Measurements from ENCODE around the gene ARG2. TPM values are rescaled to one million over a fixed set of nuclear protein-coding genes. Genes with fewer than 3 reads are reported as not detected.

Gene ARG2
- 3.9 TPM in 2 replicates for total RNA-seq

- peak within 1 kb of the TSS; percentile 74 for H3K4me3 ChIP-seq (ENCODE audit: low read depth, low read length)
- TF ChIP-seq, protein P1, sequence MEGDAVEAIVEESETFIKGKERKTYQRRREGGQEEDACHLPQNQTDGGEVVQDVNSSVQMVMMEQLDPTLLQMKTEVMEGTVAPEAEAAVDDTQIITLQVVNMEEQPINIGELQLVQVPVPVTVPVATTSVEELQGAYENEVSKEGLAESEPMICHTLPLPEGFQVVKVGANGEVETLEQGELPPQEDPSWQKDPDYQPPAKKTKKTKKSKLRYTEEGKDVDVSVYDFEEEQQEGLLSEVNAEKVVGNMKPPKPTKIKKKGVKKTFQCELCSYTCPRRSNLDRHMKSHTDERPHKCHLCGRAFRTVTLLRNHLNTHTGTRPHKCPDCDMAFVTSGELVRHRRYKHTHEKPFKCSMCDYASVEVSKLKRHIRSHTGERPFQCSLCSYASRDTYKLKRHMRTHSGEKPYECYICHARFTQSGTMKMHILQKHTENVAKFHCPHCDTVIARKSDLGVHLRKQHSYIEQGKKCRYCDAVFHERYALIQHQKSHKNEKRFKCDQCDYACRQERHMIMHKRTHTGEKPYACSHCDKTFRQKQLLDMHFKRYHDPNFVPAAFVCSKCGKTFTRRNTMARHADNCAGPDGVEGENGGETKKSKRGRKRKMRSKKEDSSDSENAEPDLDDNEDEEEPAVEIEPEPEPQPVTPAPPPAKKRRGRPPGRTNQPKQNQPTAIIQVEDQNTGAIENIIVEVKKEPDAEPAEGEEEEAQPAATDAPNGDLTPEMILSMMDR (IDR thresholded peaks at IDR 0.05; ENCODE audit: insufficient read depth, low read depth, low read length) = no peak
- peak; percentile 95 for DNase-seq (ENCODE audit: low read depth)
These were observed at the start of gene ARG2 for GRCh38 chr14:67619446-67620216. TSS of gene ARG2 (plus strand) at chr14:67619920. CDS start at chr14:67619978, 58 bp downstream.

- no peak for DNase-seq (ENCODE audit: low read depth)
- H3K4me3 ChIP-seq (ENCODE audit: low read depth, low read length) = no peak overlapping the region
- TF ChIP-seq, protein P1 (IDR thresholded peaks at IDR 0.05; ENCODE audit: insufficient read depth, low read depth, low read length) = no peak
These were observed 49.3 kb upstream of the ARG2 start for GRCh38 chr14:67570453-67570852.

DNA sequence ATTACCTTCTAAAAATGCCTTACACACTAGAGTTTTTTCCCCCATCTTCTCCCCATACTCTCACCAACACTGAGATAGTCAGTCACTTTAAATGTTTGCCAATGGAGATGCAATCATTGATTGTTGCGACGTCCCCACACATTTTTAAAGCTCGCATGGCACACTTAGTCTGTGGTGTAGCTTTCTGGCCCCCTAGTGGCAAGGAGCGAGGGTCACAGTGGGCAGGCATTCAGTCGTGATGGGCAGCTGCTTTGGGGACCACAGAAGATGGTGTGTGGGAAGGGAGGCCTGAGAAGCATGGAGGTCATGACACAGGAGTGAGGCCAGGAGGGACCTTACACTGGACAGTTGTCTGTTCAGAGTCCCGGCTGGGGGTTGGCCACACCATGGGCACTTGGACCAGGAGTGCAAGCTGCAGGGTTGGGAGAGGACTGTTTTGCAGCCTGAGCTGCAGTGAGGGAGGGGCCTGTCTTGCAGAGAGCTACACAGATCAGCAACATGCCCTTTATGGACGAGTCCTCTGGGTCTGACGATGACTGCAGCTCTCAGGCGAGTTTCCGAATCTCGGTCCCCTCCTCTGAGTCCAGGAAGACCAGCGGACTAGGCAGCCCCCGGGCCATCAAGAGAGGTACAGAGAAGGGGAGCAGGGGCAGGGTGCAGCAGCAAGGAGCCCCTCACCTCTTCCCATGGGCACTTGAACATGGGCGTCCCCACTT lies 48.3 kb upstream of the ARG2 start:
- TF ChIP-seq, protein P1 (IDR thresholded peaks at IDR 0.05; ENCODE audit: insufficient read depth, low read depth, low read length) = peak; percentile 97
- DNase-seq (ENCODE audit: low read depth) = peak; percentile 59
- no peak overlapping the region for H3K4me3 ChIP-seq (ENCODE audit: low read depth, low read length)

DNA sequence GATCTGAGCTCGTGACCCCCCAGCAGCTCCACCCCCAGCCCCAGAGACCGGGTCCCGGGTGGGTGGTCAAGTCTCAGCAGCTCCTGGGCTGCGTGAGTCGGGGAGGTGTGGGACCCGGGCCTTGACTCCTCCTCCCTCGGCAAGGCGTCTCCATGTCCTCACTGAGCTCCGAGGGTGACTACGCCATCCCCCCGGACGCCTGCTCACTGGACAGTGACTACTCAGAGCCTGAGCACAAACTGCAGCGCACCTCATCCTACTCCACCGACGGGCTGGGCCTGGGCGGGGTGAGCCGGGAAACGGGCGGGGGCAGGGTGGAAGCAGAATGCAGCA lies 47.8 kb upstream of the ARG2 start:
- no peak for DNase-seq (ENCODE audit: low read depth)
- TF ChIP-seq, protein P1 (IDR thresholded peaks at IDR 0.05; ENCODE audit: insufficient read depth, low read depth, low read length) = no peak
- H3K4me3 ChIP-seq (ENCODE audit: low read depth, low read length) = no peak overlapping the region

- TF ChIP-seq, protein P1 (IDR thresholded peaks at IDR 0.05; ENCODE audit: insufficient read depth, low read depth, low read length) = no peak
- no peak overlapping the region for H3K4me3 ChIP-seq (ENCODE audit: low read depth, low read length)
- no peak for DNase-seq (ENCODE audit: low read depth)
These were observed 47.1 kb upstream of the ARG2 start for GRCh38 chr14:67572608-67573007.

GRCh38 chr14:67573228-67574010 lies 46.3 kb upstream of the ARG2 start:
- no peak overlapping the region for H3K4me3 ChIP-seq (ENCODE audit: low read depth, low read length)
- DNase-seq (ENCODE audit: low read depth) = no peak
- TF ChIP-seq, protein P1 (IDR thresholded peaks at IDR 0.05; ENCODE audit: insufficient read depth, low read depth, low read length) = no peak

Data from fibroblast of villous mesenchyme (primary cell).